Hematopoietic multipotent progenitor cell treated with erythropoietin and hydrocortisone succinate and interleukin-3 and kit ligand, for 8 days (in vitro differentiated cells): Measurements from ENCODE around the gene OR10A2.
"Not testable (repeated sequence)": the region's sequence is repeated elsewhere in the genome, so short reads cannot be mapped to it uniquely, and the experiment has no call there.

ENCODE experiments used
- DNase-seq: peaks from one replicate; pipeline ENCODE4 v3.0.0-alpha.2; 2015

Gene OR10A2, protein sequence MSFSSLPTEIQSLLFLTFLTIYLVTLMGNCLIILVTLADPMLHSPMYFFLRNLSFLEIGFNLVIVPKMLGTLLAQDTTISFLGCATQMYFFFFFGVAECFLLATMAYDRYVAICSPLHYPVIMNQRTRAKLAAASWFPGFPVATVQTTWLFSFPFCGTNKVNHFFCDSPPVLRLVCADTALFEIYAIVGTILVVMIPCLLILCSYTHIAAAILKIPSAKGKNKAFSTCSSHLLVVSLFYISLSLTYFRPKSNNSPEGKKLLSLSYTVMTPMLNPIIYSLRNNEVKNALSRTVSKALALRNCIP

DNA sequence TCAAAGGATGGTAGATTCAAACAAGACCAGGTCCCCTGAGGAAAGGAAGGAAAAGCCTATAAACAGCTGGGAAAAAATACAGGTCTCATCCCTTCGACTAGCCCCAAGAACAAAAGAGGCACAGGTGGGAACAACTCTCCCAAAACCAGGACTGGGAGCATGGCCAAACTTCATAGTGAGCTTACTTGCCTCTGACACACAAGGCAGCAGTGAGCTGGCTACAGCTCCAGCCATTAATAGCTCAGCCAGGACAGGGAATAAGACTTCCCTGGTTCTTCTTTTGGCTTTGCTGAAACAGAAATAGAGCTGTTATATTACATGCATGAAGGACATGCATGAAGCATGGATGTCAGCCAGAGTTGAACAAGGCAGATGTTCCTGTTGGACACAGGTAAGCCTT is at the start of gene OR10A2:
OR10A2 (plus strand) TSS at position 97 of the 400 bp plus-strand sequence. CDS start 6,698 bp downstream, outside the sequence.
- no peak for DNase-seq

DNA sequence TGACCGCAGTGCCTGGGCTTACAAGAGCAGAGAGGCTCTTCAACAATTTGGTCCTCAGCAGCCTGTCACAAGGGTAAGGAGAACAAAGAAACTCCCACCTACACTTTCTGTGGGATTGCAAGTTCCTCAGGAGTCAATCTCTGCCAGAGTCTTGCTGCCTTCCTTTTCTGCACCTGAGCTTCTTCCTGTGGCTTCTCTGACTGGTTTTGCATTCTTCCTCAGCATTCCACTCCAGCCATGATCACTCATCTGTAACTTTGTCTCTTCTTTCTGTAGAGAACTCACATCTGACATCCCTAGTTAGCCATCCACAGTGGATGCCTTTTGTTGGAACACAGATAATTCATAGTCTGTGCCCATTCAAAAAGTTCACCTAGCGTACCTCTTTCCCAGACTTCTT is 49.2 kb upstream of the OR10A2 start:
- no peak for DNase-seq

DNA sequence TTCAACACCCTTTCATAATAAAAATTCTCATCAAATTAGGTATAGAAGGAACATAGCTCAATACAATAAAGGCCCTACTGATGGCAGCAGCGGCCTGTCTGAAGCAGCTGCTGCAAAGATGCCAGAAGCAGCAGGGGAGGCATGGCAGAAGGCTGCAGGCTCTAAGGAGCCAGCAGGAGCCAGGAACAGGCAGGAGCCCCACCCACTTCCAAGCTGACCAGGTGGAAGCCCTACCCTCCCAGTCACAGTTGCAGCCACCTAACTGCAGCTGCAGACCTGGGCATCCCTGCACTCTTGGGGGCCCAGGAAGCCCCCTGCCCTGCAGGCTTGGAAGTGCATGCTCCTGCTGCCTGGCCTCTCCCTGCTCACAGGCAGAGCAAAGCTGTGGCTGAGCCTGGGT is 45.2 kb upstream of the OR10A2 start:
- DNase-seq: no peak

DNA sequence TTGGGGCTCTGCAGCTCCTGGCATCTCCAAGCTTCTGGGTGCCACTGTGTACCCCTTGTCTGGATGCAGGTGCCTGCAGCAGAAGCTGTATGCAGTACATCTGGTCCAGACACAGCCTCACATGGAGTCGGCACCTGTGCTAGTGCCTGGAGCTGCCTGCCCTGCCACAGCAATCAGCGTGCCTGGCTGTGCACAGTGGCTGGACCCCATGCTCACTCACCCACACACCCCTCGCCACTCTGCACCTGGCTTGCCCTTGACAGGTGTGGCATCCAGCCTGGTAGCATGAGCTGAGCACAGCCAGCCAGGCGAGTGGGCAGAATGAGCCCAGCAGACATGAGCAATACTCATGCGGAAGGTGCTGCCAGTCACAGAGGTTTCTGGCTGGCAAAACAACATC is 43.9 kb upstream of the OR10A2 start:
- no peak for DNase-seq

DNA sequence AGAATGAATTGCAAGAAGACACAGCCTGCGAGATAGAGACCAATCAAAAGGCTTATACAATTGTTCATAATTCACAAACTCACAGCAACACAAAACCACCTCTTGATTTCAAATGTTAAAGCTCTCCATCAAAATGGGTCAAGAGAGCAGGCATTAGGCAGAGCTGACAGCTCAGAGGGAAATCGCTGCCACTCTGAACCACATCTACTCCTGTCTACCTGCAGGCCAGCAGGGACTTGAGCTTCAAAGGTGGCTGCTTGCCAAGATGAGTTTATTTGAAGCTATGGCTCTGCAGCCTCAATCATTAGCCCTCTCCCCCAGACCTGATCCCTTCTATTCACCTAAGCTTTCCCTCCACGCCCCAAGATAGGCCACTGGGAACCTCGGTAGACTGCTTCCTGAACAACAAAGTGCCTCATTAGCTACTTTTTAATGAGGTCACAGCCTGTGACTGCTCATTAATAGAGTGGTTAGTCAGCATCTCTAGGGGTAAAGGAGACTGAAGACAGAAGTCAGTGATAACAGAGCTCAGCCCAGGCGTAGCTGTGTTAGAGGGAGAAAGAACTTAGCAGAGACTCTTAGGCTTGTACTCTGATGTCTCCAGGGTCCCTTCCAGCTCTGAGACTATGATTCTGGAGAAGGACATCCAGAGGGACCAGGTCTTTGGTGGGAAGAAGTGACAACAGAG is 38.6 kb upstream of the OR10A2 start:
- DNase-seq: no peak

DNA sequence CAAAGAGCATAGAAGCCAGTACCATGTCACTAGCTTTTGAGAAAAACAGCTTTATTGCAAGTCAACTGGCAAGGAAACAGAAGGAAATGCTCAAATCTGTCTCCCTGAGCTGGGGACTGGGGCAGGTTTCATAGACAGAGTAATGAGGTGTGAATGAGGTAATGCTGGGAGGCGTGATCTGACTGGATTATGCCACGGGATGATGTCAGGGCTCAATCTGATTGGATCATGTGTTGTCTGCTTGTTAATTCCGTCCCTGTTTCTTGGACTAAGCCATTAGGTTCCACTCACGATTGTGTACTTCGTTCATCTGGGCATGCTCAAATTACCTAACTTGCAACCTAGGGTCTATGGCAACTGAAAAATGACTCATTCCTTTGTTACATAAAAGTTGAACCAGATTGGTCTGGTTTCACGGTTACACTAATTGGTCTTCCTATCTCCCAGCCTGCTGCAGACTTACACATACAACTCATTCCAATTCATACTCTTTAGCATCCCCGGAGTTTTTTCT is 37.6 kb upstream of the OR10A2 start:
- no peak for DNase-seq

DNA sequence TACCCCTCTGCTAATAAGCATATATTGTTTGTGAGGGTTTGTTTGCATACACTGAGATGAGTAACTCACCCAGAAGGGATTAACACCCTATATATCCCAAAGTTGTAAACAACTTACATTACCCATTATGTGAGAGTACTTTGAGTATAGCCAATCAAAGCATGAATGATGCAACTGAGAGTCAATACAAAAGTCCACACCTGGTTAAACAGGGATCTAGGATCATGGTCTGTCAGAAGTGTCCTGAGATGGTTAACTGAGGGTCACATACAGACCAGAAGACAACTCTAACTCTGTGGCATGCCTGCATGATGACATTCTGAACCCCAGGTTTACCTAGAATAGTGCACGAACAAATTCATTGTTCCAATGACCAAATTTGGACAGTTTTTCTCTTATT is 34.8 kb upstream of the OR10A2 start:
- DNase-seq: no peak

DNA sequence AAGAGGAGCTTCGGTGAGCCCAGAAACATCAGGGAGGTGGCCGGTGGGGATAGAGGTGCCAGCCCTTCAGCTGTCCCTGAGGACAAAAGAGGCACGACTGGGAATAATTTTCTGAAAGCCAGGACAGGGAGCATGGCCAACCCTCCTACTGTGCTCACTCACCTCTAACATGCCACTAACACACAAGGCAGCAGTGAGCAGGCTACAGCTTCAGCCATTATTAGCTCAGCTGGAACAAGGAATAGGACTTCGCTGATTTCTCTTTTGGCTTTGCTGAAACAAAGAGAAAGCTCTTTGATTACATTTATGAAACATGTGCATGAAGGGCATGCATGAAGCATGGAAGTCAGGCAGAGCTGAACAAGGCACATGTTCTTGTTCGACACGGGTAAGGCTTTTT is 29.5 kb upstream of the OR10A2 start:
- no peak for DNase-seq

DNA sequence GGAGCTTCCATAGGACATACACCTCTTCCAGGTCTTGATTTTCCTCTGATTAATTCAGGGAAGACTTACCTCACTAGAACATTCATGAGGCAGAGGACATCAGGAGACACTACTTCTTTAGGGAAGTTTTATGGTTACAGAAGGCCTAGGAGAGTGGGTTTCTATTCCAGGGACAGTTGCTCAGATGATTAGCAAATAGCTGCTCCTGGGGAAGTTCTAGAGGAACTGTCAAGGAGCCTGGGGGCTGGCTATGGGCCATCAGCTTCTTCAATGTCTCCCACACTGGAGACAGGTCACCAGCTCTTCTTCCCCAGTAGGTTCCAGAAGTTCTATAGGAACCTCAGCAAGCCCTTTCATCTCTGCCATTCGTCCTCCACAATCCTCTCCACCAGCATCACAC is 28.8 kb upstream of the OR10A2 start:
- DNase-seq: no peak

DNA sequence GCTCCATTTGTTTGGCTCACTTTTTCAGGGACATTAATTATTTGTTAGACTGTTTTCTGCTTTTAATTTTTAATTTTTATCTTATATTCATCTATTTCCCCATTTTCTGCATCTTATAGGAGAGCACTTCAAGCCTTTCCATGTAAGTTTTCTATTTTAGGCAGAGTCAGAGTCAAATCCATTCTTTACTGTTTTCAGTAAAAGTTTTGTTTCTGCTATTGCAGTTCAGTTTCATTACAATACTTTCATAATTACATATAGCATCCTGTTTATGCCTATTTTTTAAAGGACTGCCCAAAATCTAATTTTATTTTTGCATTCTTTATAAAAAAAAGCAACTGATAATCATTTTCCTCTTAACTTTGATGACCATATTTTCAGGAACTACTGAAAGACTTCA is 21.2 kb upstream of the OR10A2 start:
- DNase-seq: no peak

DNA sequence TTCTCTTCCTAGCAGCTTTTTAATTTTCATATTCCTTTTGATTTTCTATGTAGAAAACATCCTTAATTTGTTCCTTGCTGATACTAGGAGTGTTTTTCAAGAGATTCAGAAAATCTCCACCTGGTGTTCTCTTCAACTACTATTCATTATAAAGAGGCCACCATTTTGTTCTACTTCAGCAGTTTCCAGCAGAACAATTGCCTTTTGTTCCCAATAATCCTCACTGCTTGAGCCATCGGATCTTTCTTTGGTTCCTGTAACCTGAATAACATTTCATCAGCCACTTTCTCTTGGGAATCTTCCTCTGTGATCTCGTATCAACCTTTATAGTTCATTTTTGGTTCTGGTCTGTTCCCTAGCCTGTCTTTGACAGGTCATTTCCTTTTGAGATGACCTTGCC is 19.2 kb upstream of the OR10A2 start:
- no peak for DNase-seq

DNA sequence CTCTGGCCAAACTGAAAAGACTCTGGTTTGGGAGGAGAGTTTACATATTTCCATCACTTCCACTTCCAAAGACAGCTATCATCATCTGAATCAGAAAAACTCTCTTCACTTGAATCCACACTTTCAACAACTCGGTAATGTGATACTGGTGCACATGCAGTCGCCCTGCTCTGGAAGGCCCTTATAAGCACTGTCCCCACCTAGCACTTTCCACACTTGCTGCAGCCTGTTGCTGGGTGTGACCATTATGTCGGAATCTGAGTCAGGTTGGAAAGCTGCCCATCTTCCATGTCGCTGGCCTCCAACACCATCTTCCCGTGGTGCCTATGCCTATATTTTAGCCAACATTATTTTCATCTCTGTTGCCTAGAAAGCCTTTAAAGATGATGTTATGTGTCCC is 18.5 kb upstream of the OR10A2 start:
- no peak for DNase-seq

DNA sequence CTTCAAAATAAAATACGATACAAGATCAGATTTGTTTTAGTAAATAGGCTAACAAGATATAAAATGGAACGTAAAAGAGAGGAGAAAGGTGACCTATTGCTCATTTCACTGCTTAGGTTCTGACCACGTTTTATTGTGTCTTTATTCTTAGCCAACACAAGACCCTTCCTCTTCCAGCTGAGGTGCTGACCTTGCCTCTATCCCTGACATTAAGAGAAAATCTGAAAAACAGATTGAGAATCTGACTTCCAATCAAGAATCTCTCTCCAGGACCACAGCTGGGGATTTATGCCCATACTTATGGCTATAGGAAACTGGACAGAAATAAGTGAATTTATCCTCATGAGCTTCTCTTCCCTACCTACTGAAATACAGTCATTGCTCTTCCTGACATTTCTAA is 17.5 kb upstream of the OR10A2 start, which contains the start of gene OR10A5:
OR10A5 (plus strand) TSS at position 301 of the 400 bp plus-strand sequence; CDS start at position 301, 0 bp downstream.
- DNase-seq: no peak

DNA sequence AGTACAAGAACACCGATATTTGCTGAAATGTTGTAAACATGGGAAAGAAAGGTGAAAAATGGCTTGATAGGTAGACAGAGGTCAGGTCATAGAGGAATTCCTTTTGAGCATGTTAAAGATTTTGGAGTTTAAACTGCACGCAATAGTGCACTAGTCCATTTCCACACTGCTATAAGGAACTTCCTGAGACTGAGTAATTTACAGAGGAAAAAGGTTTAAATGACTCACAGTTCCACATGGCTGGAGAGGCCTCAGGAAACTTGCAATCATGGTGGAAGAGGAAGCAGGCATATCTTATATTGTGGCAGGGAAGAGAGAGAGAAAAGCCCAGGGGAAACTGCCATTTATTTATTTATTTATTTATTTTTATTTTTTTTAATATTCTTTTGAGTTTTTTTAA is 12.3 kb upstream of the OR10A2 start:
- DNase-seq: no peak

DNA sequence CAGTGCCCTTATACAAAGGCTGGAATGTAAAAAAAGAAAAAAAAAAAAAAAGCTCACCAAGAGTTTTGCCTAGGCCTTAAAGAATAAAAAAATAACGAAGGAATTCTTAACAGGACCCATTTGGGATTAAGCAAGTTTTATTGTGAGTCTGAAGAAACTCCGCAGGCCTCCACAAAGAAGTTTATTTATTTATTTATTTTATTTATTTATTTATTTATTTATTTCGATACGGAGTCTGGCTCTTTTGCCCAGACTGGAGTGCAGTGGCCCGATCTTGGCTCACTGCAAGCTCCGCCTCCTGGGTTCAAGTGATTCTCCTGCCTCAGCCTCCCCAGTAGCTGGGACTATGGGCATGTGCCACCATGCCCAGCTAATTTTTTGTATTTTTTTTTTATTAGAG is 8.1 kb upstream of the OR10A2 start:
- not testable (repeated sequence) for DNase-seq

DNA sequence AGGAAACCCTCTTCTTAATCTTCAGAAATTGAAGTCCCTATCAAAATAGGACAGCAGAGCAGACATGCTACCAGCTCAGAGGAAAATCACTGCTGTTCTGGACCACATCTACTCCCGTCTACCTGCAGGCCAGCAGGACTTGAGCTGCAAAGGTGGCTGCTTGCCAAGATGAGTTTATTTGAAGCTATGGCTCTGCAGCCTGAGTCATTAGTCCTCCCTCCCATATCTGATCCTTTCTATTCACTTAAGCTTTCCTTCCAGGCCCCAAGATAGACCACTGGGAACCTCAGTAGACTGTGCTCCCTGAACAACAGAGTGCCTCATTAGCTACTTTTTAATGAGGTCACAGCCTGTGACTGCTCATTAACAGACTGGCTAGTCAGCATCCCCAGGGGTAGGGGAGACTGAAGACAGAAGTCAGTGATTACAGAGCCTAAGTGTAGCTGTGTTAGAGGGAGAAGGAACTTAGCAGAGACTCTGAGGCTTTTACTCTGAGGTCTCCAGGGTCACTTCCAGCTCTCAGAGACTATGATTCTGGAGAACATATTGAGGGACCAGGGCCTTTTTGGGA is 6.8 kb upstream of the OR10A2 start:
- DNase-seq: no peak

DNA sequence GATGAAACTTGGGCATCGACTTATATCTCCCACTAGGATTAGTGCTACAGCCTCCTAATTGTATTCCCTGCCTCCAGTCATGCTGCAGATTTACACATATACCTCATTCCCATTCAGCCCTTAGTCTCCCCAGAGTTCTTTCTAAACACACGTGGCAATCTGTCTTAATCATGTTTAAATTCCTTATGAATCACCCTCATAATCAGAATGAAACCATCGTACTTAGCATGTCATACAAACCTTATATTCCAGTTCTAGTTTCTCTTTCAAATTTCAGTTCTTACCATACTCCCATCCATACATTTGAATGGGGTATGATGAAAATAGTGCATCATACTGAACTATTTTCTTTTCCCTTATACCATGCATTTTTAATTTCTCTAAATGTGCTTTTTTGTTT is 6.0 kb upstream of the OR10A2 start:
- DNase-seq: no peak

DNA sequence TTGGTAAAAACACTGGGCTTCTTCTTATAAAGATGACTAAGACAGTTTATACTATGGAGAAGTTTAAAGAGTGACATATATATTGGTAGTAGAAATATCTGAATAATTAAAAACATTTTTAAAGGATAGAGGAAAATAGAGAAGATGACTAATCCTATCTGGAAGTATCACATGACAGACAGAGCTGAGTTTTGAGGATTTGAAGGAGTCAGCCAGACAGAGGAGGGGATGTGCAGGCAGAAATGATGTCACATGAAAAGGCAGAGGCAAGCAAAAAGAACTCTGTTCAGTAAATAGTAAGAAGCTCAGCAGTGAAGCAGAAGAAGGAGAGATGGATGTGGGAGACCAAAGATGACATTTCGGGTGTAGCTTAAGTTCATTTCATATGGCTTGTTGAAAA is 1.6 kb downstream of the OR10A2 start:
- no peak for DNase-seq

DNA sequence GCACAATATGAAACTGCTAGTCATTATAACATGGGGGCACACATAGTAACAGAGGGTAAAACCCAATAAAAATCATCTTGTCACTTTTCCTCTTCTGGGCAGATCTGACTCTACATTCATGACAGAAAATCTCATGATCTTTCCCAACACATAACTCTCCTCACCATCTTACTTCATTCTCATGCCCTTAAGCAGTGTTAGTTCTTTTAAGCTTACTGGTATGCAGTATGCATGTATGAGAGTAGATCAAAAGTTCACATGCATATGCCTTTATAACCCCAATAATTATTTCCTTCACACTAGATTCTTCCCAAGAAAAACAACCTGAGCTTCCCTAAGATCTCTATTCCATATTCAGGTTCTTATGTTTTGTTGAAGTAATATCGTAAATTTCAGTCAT is 8.4 kb downstream of the OR10A2 start:
- DNase-seq: no peak

DNA sequence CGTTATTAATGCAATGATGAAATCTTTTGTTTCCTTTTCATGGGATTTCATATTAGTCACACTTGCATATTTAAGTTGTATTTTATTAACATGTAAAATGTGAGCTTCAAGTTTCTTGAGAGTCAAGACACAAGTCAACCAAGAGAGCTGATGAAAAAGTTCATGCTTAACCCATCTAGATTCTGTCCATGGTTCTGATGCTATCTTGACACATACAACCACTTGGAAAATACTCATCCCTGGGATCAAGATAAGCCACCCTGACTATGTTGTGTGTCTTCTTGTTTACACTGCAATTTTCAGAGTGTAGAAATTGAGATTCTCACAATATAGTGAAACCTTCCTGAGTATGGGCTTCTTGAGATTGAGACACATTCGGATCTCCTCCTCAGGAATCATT is 12.9 kb downstream of the OR10A2 start:
- no peak for DNase-seq

DNA sequence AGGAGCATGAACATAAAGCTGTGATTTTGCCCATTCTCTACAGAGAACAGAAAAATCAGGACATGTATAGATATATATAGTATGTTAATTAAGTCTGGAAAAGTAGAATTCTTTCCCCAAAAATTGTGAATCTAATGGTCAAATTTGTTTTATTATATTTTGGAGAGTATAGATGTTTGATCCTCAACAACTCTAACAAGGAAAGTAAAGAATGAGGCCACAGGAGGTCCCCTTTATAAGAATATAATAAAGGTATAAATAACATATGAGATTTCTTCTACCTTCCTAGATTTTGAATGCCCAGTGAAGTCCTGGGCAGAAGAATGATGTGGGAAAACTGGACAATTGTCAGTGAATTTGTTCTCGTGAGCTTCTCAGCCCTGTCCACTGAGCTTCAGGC is 13.5 kb downstream of the OR10A2 start, which contains the start of gene OR10A4:
OR10A4 (plus strand) TSS at position 301 of the 400 bp plus-strand sequence; CDS start at position 324, 23 bp downstream.
- DNase-seq: no peak

DNA sequence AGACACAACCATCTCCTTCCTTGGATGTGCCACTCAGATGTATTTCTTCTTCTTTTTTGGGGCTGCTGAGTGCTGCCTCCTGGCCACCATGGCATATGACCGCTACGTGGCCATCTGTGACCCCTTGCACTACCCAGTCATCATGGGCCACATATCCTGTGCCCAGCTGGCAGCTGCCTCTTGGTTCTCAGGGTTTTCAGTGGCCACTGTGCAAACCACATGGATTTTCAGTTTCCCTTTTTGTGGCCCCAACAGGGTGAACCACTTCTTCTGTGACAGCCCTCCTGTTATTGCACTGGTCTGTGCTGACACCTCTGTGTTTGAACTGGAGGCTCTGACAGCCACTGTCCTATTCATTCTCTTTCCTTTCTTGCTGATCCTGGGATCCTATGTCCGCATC is 14.1 kb downstream of the OR10A2 start:
- DNase-seq: no peak

DNA sequence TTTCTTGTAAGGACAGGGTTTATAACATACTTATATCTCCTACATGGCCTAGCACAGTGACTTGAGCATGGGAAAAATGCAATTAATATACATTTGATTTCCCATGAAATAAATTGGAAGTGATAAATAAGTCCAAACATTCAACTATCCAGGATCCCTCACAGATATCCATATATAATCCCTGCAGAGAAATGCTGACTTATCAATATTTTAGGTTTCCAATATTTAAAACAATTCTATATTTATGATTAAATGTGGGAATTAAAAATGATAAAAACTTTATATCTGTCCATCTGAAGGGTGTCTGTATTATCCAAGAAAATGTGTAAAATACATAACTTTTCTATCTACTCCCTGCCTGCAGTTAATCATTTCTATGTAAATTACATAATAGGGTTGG is 19.9 kb downstream of the OR10A2 start:
- DNase-seq: no peak

DNA sequence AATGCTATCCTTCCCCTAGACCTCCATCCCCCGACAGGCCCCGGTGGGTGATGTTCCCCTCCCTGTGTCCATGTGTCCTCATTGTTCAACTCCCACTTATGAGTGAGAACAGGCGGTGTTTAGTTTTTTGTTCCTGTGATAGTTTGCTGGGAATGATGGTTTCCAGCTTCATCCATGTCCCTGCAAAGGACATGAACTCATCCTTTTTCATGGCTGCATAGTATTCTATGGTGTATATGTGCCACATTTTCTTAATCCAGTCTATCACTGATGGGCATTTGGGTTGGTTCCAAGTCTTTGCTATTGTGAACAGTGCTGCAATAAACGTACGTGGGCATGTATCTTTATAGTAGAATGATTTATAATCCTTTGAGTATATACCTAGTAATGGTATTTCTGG is 24.9 kb downstream of the OR10A2 start:
- DNase-seq: not testable (repeated sequence)
